Measurements from ENCODE around the gene SH3GL3.

The SH3GL3 gene

GRCh38 chr15:83610901-83611685 is 164.0 kb downstream of the SH3GL3 start:
- DNase-seq (ENCODE audit: low read depth in 4 of 4, low spot score in 1 of 4): no peak

GRCh38 chr15:83612226-83612625 is 165.1 kb downstream of the SH3GL3 start:
- DNase-seq (ENCODE audit: low read depth in 4 of 4, low spot score in 1 of 4): no peak

- DNase-seq (ENCODE audit: low read depth in 4 of 4, low spot score in 1 of 4): no peak
Observed at GRCh38 chr15:83612898-83613635, 165.9 kb downstream of the SH3GL3 start.

- no peak for DNase-seq (ENCODE audit: low read depth in 4 of 4, low spot score in 1 of 4)
Observed at GRCh38 chr15:83613714-83614113, 166.6 kb downstream of the SH3GL3 start.

DNA sequence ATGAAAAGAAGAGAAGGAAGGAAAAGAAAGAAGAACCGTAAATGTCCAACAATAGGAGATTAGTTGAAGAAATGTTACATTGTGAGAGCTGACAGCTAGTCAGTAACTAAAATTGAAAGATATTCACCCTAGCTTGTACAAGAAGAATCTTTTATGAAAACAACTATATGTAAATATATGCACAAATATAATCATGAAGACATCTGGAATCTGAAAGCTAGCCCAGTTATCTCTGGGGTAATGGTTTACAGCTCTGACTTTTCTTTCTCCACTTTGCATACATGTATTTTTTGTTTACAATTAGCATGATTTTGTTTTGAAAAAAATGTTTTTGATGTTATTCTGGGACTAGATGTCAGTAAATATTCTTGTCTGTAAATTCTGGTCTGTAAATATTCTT is 169.7 kb downstream of the SH3GL3 start:
- DNase-seq (ENCODE audit: low read depth in 4 of 4, low spot score in 1 of 4): no peak

DNA sequence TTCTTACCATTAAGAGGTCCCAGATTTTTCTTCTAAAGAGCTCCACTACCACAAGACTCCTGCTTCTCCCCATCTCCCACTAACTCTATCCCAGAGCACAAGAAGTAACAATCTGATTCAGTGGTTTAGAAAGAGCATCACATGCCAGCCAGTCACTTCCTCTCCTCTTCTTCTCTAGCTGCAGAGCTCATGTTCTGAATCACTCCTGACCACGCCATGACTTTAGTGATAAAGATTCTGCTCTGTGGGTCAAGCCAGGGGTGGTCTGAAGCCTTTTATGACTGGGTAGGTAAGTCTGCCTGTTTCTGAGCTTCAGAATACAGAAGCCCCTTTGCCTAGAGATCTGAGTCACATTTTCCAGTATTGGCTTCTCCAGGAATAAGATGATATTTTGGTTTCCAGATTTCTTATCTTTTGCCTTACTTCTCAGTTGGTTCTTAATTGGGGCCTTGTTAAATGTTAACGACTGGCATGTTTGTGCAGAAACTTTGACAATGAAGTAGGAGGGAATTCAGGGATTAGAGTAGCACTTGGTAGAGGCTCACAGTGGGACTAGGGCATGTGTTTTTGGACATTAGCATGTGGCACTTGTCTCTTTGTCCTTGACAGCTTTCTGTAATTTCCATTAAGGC is 179.1 kb downstream of the SH3GL3 start:
- no peak for DNase-seq (ENCODE audit: low read depth in 4 of 4, low spot score in 1 of 4)

- DNase-seq (ENCODE audit: low read depth in 4 of 4, low spot score in 1 of 4): no peak
Observed at GRCh38 chr15:83631534-83631933, 184.4 kb downstream of the SH3GL3 start.

GRCh38 chr15:83643201-83643600 is 196.1 kb downstream of the SH3GL3 start:
- DNase-seq (ENCODE audit: low read depth in 4 of 4, low spot score in 1 of 4): no peak

GRCh38 chr15:83644439-83644838 is 197.3 kb downstream of the SH3GL3 start:
- no peak for DNase-seq (ENCODE audit: low read depth in 4 of 4, low spot score in 1 of 4)

DNA sequence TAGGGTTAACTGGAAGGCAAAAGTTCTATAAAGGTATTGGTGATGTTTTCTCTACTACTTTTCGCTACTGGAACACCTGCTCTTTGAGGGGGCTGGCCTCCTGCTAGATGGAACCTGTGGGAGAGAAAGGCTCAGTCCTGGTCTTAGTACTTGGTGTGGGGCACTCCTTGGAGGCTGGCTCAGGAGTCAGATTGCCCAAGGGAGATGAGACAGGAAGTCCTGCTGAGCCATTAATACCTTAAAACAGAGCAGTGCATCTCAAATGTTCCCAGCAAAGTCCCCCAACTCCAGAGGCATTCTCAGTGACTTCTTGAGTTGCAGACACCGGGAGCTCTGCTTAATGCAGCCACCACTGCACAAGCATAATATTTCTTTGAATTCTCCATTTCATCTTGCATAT is 203.7 kb downstream of the SH3GL3 start:
- DNase-seq (ENCODE audit: low read depth in 4 of 4, low spot score in 1 of 4): no peak

DNA sequence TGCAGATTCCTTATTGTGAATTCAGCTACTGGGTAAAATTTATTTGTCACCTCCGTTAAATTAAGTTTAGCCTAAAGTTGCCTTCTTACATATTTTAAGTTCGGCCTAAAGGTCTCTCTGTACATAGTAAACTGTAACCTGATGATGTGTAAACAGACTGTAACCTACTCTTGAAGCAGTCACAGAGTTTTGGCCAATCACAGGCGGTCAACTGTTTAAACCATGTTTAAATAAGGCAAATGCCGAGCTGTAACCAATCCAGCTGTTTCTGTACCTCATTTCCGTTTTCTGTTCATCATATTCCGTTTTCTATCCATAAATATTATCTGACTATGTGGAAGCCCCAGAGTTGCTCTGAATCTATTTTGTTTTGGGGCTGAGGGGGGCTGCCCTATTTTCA is 204.4 kb downstream of the SH3GL3 start:
- DNase-seq (ENCODE audit: low read depth in 4 of 4, low spot score in 1 of 4): no peak

GRCh38 chr15:83652626-83653204 is 205.6 kb downstream of the SH3GL3 start:
- DNase-seq (ENCODE audit: low read depth in 4 of 4, low spot score in 1 of 4): no peak

- no peak for DNase-seq (ENCODE audit: low read depth in 4 of 4, low spot score in 1 of 4)
Observed at GRCh38 chr15:83653288-83653638, 206.1 kb downstream of the SH3GL3 start.

- no peak for DNase-seq (ENCODE audit: low read depth in 4 of 4, low spot score in 1 of 4)
Observed at GRCh38 chr15:83653639-83654378, 206.7 kb downstream of the SH3GL3 start, which contains the start of gene ADAMTSL3. TSS of gene ADAMTSL3 (plus strand) at chr15:83654123. CDS start at chr15:83655762, 1,639 bp downstream.

DNA sequence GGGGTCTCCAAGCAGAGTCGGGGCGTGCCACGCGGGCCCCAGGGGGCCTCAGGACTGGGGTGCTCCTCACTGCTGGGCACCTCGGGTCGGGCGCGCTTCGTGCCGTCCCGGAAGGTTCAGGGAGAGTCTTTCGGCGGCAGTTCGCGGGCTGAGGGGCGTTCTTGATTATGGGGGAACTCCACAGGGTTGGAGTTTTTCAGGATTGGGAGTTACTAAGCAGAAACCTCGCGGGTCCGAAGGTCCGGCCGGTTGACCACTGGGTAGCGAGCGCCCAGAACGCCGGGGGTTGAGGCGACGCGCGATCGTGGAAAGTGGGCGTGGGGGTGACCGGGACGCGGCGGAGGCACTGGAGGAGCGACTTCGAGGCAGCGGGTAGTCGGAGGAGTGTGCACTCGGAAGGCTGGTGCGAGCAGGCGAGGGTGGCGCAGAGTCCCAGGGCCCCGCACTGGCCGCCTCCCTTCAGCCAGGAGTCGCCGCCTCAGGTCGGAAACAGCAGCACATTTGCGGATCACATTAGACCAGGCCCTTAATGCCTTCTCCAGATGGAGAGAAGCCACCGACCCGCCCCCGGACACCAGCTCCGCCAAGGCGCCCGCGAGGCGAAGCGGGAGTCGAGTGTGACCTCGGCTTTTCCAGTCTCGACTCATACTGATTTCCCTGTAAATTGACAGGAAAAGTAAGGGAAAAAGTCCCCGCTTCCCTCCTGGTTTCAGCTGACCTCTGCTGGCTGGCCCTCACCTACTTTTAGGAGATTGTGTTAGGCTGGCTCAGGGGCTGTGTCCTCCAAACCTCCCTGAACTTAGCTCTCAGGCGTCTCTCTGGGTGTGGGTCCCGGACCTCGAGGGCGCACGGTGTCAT is 207.5 kb downstream of the SH3GL3 start:
- DNase-seq (ENCODE audit: low read depth in 4 of 4, low spot score in 1 of 4): no peak

DNA sequence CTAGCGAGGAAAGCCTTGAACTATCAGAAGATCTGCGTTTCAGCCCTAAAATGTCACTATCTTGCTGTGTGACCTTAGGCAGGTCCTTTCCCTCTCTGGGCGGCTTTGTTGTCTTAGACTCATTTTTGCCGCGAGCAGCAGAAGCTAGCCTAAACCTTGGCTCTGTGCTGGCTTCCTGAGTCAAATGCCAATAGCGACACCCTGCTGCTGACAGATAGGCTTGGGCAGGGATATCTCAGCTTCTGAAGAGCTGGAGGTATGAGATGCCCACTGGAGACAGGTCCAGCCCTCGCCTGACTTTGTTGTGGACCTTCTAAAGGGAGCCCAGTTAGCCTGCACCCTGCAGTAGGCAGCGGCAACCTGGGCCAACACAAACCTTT is 208.1 kb downstream of the SH3GL3 start:
- DNase-seq (ENCODE audit: low read depth in 4 of 4, low spot score in 1 of 4): no peak

DNA sequence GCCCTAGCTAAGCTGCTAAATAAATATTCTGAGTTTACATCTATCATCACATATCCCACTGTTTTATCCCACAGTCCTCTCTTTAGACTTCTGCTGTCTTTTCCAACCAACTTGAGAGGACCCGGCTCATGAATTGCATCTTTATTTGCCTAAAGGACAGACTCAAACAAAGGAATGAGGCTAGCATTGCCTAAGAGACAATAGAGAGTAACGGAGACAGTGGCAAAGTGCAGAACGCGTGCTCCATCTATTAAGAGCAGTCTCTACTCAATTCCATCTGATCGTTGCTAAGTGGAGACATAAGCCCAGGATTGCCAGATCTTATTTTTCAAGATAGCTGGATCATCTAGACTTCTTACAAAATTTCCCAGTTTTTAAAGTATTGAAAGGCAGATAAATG is 209.1 kb downstream of the SH3GL3 start:
- no peak for DNase-seq (ENCODE audit: low read depth in 4 of 4, low spot score in 1 of 4)

- DNase-seq (ENCODE audit: low read depth in 4 of 4, low spot score in 1 of 4): no peak
Observed at GRCh38 chr15:83656943-83657528, 209.9 kb downstream of the SH3GL3 start.

DNA sequence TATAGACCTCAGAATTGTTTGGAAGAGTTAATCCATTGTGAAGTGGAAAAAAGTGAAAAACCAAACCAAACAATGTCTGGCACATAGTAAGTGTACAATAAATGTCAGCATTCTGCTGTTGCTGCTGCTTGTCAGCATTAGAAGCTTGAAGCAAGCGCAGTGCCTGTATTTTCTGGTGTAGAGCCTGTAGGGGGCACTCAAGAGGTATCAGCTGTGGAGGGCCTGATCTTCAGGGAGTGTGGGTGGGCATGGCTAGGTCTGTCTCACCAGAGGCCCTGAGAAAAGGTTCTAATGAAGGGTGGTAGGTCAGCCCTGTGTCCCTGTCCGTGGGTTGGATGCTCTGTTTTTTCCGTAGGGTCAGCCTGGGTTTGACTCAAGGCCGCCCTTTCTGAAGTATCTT is 210.4 kb downstream of the SH3GL3 start:
- no peak for DNase-seq (ENCODE audit: low read depth in 4 of 4, low spot score in 1 of 4)
